Endothelial cell of umbilical vein (primary cell): ENCODE measurements around the gene XPO6. TPM values are rescaled to one million over a fixed set of nuclear protein-coding genes. Genes with fewer than 3 reads are reported as not detected.

Source experiments
- BruUV-seq: library from RNA; stranded (reverse); fragments of 400-500 nt; replicated peaks from 2 replicates; lab custom pipeline; 2021; lab: Mats Ljungman, UMichigan
- CTCF ChIA-PET: fragments of 300-600, 350-600 bp; sonication (Branson Sonifier 250); formaldehyde crosslinking; loops from one replicate; lab custom pipeline; 2021; ENCODE audit warnings: antibody characterized with exemption, inconsistent platforms; lab: Charles Lee
- POLR2A ChIA-PET: fragments of 300-600, 350-600 bp; sonication (Branson Sonifier 250); formaldehyde crosslinking; loops from one replicate; lab custom pipeline; 2021; ENCODE audit warnings: antibody characterized with exemption, inconsistent platforms; lab: Charles Lee
- DNase-seq: peaks from one replicate; pipeline ENCODE4 v3.0.0-alpha.2; 2011; ENCODE audit warnings: low read depth, low spot score
- FAIRE-seq: peaks from 2 replicates; lab custom pipeline; 2011; peaks lifted over from hg19 to GRCh38; lab: Jason Lieb, UNC
- H2AFZ ChIP-seq: 2 replicates; pipeline ENCODE4 v1.6.0; 2012; ENCODE audit warnings: low read depth, low read length, control low read depth, inconsistent platforms
- H3K27ac ChIP-seq: 2 replicates; pipeline ENCODE4 v1.5.1; 2011; ENCODE audit warnings: low read depth, mild to moderate bottlenecking, control low read depth, low read length, moderate library complexity; ENCODE audit not compliant: insufficient read depth
- H3K27me3 ChIP-seq, 2 experiments: 2 replicates each; pipeline versions ENCODE4 v1.6.0 to v1.6.1; 2011; ENCODE audit warnings: low read length in 2 of 2, mixed read lengths in 1 of 2; ENCODE audit not compliant: control insufficient read depth in 2 of 2, insufficient read depth in 2 of 2
- H3K36me3 ChIP-seq, 2 experiments: 2 replicates in 1 of 2; 3 replicates in 1 of 2; pipeline ENCODE4 v1.5.1; 2011; ENCODE audit warnings: low read length in 2 of 2, mild to moderate bottlenecking in 1 of 2, moderate library complexity in 1 of 2; ENCODE audit not compliant: control insufficient read depth in 2 of 2, insufficient read depth in 2 of 2; ENCODE audit errors: extremely low read depth in 1 of 2
- H3K4me1 ChIP-seq: 3 replicates; pipeline ENCODE4 v1.5.1; 2011; ENCODE audit warnings: mild to moderate bottlenecking, low read length; ENCODE audit not compliant: control insufficient read depth, insufficient read depth; ENCODE audit errors: extremely low read depth
- H3K4me2 ChIP-seq: 2 replicates; pipeline ENCODE4 v1.6.1; 2011; ENCODE audit warnings: low read length, control low read depth, mixed read lengths; ENCODE audit not compliant: insufficient read depth
- H3K4me3 ChIP-seq, 3 experiments: fragments of 200-600 bp in 1 of 3; sonication (generic), shearing (Covaris generic) in 1 of 3; replicated peaks in 1 of 3; 2 replicates each; pipeline ENCODE4 v1.5.1; 2011 to 2016; ENCODE audit warnings: control low read depth in 3 of 3, low read length in 3 of 3, mild to moderate bottlenecking in 2 of 3, inconsistent platforms in 1 of 3, low read depth in 1 of 3, moderate library complexity in 1 of 3; ENCODE audit not compliant: insufficient read depth in 1 of 3
- H3K79me2 ChIP-seq: 2 replicates; pipeline ENCODE4 v1.6.0; 2012; ENCODE audit warnings: low read length, inconsistent platforms; ENCODE audit not compliant: control insufficient read depth, insufficient read depth
- H3K9ac ChIP-seq: replicated peaks from 2 replicates; pipeline ENCODE3; 2011; ENCODE audit warnings: low read length, control low read depth; ENCODE audit not compliant: insufficient read depth; ENCODE audit errors: extremely low read depth
- H3K9me1 ChIP-seq: replicated peaks from 3 replicates; pipeline ENCODE4 v1.6.0; 2011; ENCODE audit warnings: mild to moderate bottlenecking, low read length; ENCODE audit not compliant: control insufficient read depth, insufficient read depth; ENCODE audit errors: extremely low read depth
- H3K9me3 ChIP-seq: replicated peaks from 2 replicates; pipeline ENCODE4 v1.5.1; 2012; ENCODE audit warnings: low read length, inconsistent platforms; ENCODE audit not compliant: control insufficient read depth, insufficient read depth
- H4K20me1 ChIP-seq: replicated peaks from 2 replicates; pipeline ENCODE3; 2011; ENCODE audit warnings: mild to moderate bottlenecking, low read length; ENCODE audit not compliant: control insufficient read depth, insufficient read depth; ENCODE audit errors: extremely low read depth
- EZH2 ChIP-seq: IDR thresholded peaks from 2 replicates; pipeline ENCODE4 v1.6.1; 2012; ENCODE audit warnings: borderline replicate concordance, low read depth, mild to moderate bottlenecking, moderate library complexity, low read length, inconsistent platforms; ENCODE audit not compliant: severe bottlenecking
- FOS ChIP-seq: IDR thresholded peaks from 2 replicates; pipeline ENCODE4 v1.6.1; 2011; ENCODE audit warnings: mild to moderate bottlenecking, low read length, moderate library complexity, borderline replicate concordance; ENCODE audit not compliant: insufficient read depth
- GATA2 ChIP-seq: IDR thresholded peaks from 2 replicates; pipeline ENCODE4 v1.7.0; 2011; ENCODE audit warnings: low read depth, mild to moderate bottlenecking, moderate library complexity, mixed read lengths, low read length; ENCODE audit not compliant: insufficient read length, insufficient read depth
- JUN ChIP-seq: IDR thresholded peaks from 2 replicates; pipeline ENCODE4 v1.6.1; 2011; ENCODE audit warnings: borderline replicate concordance, low read depth; ENCODE audit not compliant: insufficient read length, insufficient read depth
- MAX ChIP-seq: IDR thresholded peaks from 2 replicates; pipeline ENCODE4 v1.6.1; 2011; ENCODE audit not compliant: insufficient read depth, insufficient read length
- MYC ChIP-seq: IDR thresholded peaks from one replicate; pipeline ENCODE4 v1.6.1; 2011; ENCODE audit warnings: mild to moderate bottlenecking, low read depth, low read length
- POLR2A ChIP-seq: IDR thresholded peaks from 2 replicates; pipeline ENCODE4 v1.6.1; 2012; ENCODE audit warnings: low read depth, mild to moderate bottlenecking, control low read depth, low read length
- POLR2AphosphoS5 ChIP-seq: IDR thresholded peaks from 2 replicates; pipeline ENCODE4 v1.6.1; 2012; ENCODE audit warnings: low read depth, mild to moderate bottlenecking, control low read depth, low read length, moderate library complexity; ENCODE audit not compliant: insufficient read depth
- dilution Hi-C: fragments of 300-500 bp; cut with MboI; formaldehyde crosslinking; loops from one replicate; pipeline ENCODE4 v1.15.0; 2019; ENCODE audit warnings: low sequenced_read_pairs; ENCODE audit not compliant: extremely low pct_ligation_motif_present
- intact Hi-C: fragments of 100-400 bp; cut with micrococcal nuclease; formaldehyde crosslinking; loops from one replicate; pipeline ENCODE4 v1.10.0; 2022
- polyA plus RNA-seq, 4 experiments: library from polyadenylated mRNA; depleted of rRNA in 3 of 4; stranded (reverse) in 3 of 4; unstranded in 1 of 4; fragments of >200 nt; gene quantifications; 2 replicates each; pipeline versions ENCODE4 v1.2.1 to v1.2.3, GENCODE V29; 2011 to 2012; ENCODE audit warnings: missing spikeins in 1 of 4
- total RNA-seq: library from RNA; stranded (reverse); gene quantifications from 2 replicates; pipeline ENCODE4 v1.2.3, GENCODE V29; 2021
- TF ChIP-seq, protein P1 (sequence below), 2 donors: IDR thresholded peaks; 1 replicate in 1 of 2; 2 replicates in 1 of 2; pipeline ENCODE4 v1.5.1; 2011; ENCODE audit warnings: low read length in 2 of 2, mild to moderate bottlenecking in 2 of 2, moderate library complexity in 2 of 2, control low read depth in 1 of 2, inconsistent platforms in 1 of 2, low read depth in 1 of 2; ENCODE audit not compliant: insufficient read depth in 1 of 2; ENCODE audit errors: extremely low read depth in 1 of 2

XPO6 gene
- total and polyA plus RNA-seq, 2 donors (not counting 3 experiments of a cell fraction or from before 2014, with no cell fraction given), result 170 to 272 TPM

- Histone ChIP-seq H3K4me2 (no peak overlapping the region), H3K36me3 (no peaks in the 10 kb centered on the region), H3K79me2 (no peaks in the 10 kb centered on the region), H4K20me1 (no peaks in the 10 kb centered on the region), H3K9ac (no peak overlapping the region), H2AFZ (no peak overlapping the region), H3K4me1 (no peaks in the 10 kb centered on the region), H3K27ac (no peak overlapping the region), H3K9me1 (no peaks in the 10 kb centered on the region), H3K27me3 (no peaks in the 10 kb centered on the region), H3K9me3 (no peaks in the 10 kb centered on the region), H3K4me3 (no peak overlapping the region)
- no peak for TF ChIP-seq POLR2AphosphoS5
- TF ChIP-seq MAX, result no peak
- TF ChIP-seq, protein P1, sequence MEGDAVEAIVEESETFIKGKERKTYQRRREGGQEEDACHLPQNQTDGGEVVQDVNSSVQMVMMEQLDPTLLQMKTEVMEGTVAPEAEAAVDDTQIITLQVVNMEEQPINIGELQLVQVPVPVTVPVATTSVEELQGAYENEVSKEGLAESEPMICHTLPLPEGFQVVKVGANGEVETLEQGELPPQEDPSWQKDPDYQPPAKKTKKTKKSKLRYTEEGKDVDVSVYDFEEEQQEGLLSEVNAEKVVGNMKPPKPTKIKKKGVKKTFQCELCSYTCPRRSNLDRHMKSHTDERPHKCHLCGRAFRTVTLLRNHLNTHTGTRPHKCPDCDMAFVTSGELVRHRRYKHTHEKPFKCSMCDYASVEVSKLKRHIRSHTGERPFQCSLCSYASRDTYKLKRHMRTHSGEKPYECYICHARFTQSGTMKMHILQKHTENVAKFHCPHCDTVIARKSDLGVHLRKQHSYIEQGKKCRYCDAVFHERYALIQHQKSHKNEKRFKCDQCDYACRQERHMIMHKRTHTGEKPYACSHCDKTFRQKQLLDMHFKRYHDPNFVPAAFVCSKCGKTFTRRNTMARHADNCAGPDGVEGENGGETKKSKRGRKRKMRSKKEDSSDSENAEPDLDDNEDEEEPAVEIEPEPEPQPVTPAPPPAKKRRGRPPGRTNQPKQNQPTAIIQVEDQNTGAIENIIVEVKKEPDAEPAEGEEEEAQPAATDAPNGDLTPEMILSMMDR (IDR thresholded peaks at IDR 0.05; ENCODE audit: extremely low read depth in 1 of 2, insufficient read depth in 1 of 2, low read depth in 1 of 2, low read length in 2 of 2), result no peak
- TF ChIP-seq MYC, result no peak
- TF ChIP-seq FOS, result no peak
- no peak for TF ChIP-seq POLR2A
- TF ChIP-seq GATA2, result no peak
- no peak for TF ChIP-seq EZH2
- no peak for TF ChIP-seq JUN
- FAIRE-seq, result no peak
- intact Hi-C loops (no loop called here), dilution Hi-C loops (no loop called here)
- ChIA-PET POLR2A (no interaction called here), CTCF (no interaction called here)
- no peak for DNase-seq
- BruUV-seq, result no TSS peak
Observed at GRCh38 chr16:28052274-28053128, 159.3 kb downstream of the XPO6 start.
